ENCODE measurements around the gene APOBEC3F.

DNA sequence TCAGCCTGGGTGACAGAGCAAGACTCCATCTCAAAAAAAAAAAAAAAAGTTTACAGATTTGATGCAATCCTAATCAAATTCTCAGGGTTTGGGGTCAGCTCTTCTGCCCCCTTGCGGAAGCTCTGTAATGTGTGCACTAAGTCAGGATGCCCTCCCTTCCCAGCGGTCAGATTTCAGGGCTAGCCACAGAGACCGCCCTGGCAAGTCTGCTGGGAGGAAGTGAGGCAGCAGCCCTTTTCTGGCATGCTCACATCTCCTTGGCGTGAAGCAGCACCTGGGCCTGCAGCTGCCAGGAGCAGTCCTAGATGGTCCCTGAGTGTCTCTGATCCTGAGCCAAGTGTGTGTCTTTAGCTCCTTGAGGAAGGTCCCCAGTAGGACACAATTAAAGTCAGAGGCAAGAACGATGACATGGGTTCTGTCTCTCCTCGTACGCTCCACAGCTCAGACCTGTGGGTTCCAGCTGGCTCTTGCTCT lies 37.5 kb upstream of the APOBEC3F start:
- TF ChIP-seq, protein P1, sequence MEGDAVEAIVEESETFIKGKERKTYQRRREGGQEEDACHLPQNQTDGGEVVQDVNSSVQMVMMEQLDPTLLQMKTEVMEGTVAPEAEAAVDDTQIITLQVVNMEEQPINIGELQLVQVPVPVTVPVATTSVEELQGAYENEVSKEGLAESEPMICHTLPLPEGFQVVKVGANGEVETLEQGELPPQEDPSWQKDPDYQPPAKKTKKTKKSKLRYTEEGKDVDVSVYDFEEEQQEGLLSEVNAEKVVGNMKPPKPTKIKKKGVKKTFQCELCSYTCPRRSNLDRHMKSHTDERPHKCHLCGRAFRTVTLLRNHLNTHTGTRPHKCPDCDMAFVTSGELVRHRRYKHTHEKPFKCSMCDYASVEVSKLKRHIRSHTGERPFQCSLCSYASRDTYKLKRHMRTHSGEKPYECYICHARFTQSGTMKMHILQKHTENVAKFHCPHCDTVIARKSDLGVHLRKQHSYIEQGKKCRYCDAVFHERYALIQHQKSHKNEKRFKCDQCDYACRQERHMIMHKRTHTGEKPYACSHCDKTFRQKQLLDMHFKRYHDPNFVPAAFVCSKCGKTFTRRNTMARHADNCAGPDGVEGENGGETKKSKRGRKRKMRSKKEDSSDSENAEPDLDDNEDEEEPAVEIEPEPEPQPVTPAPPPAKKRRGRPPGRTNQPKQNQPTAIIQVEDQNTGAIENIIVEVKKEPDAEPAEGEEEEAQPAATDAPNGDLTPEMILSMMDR (IDR thresholded peaks at IDR 0.05): peak; percentile 58 to 72 (median 64)
- TF ChIP-seq POLR2A (IDR thresholded peaks at IDR 0.05): no peak

All from right lobe of liver (tissue), 4 donors.